Measurements from ENCODE around the gene GPM6B. TPM values are rescaled to one million over a fixed set of nuclear protein-coding genes. Genes with fewer than 3 reads are reported as not detected.

The GPM6B gene
- total RNA-seq, 1 experiment from 2014 or later: 0.04 TPM

GRCh38 chrX:13768939-13769338 is 48.0 kb downstream of the GPM6B start:
- DNase-seq (ENCODE audit: low spot score): no peak

GRCh38 chrX:13764765-13765164 is 52.1 kb downstream of the GPM6B start:
- no peak for DNase-seq (ENCODE audit: low spot score)

- no peak for DNase-seq (ENCODE audit: low spot score)
Measured at GRCh38 chrX:13764281-13764680, 52.6 kb downstream of the GPM6B start.

- DNase-seq (ENCODE audit: low spot score): no peak
Measured at GRCh38 chrX:13763489-13763888, 53.4 kb downstream of the GPM6B start.

GRCh38 chrX:13761606-13762414 is 55.1 kb downstream of the GPM6B start:
- no peak for DNase-seq (ENCODE audit: low spot score)

- DNase-seq (ENCODE audit: low spot score): no peak
Measured at GRCh38 chrX:13760426-13760825, 56.5 kb downstream of the GPM6B start.

GRCh38 chrX:13759152-13759718 is 57.7 kb downstream of the GPM6B start:
- no peak for DNase-seq (ENCODE audit: low spot score)

- no peak for DNase-seq (ENCODE audit: low spot score)
Measured at GRCh38 chrX:13756381-13756780, 60.5 kb downstream of the GPM6B start.

- DNase-seq (ENCODE audit: low spot score): no peak
Measured at GRCh38 chrX:13755254-13755653, 61.6 kb downstream of the GPM6B start.

GRCh38 chrX:13754765-13755164 is 62.1 kb downstream of the GPM6B start:
- no peak for DNase-seq (ENCODE audit: low spot score)

GRCh38 chrX:13752646-13753045 is 64.2 kb downstream of the GPM6B start:
- no peak for DNase-seq (ENCODE audit: low spot score)

- no peak for DNase-seq (ENCODE audit: low spot score)
Measured at GRCh38 chrX:13752141-13752540, 64.8 kb downstream of the GPM6B start.

GRCh38 chrX:13750812-13751211 is 66.1 kb downstream of the GPM6B start:
- DNase-seq (ENCODE audit: low spot score): no peak

GRCh38 chrX:13750204-13750603 is 66.7 kb downstream of the GPM6B start:
- DNase-seq (ENCODE audit: low spot score): peak; percentile 44

GRCh38 chrX:13748486-13748885 is 68.4 kb downstream of the GPM6B start:
- DNase-seq (ENCODE audit: low spot score): no peak

- DNase-seq (ENCODE audit: low spot score): peak; percentile 21
Measured at GRCh38 chrX:13747836-13748235, 69.1 kb downstream of the GPM6B start.

- peak; percentile 29 for DNase-seq (ENCODE audit: low spot score)
Measured at GRCh38 chrX:13742397-13743176, 74.3 kb downstream of the GPM6B start.

- DNase-seq (ENCODE audit: low spot score): no peak
Measured at GRCh38 chrX:13741695-13742094, 75.2 kb downstream of the GPM6B start.

- DNase-seq (ENCODE audit: low spot score): peak; percentile 95
Measured at GRCh38 chrX:13734278-13735172, 82.4 kb downstream of the GPM6B start, which contains the start of the genes OFD1 and TRAPPC2. Gene OFD1 (plus strand): TSS chrX:13734748. CDS start chrX:13735072, 324 bp downstream. Gene TRAPPC2 (minus strand): TSS chrX:13734620. CDS start chrX:13719963, 14,657 bp downstream.

- no peak for DNase-seq (ENCODE audit: low spot score)
Measured at GRCh38 chrX:13733506-13733905, 83.4 kb downstream of the GPM6B start.

Data from H4 (cell line).